Lower leg skin (tissue), 4 donors: ENCODE results near the gene NGLY1. TPM values are rescaled to one million over a fixed set of nuclear protein-coding genes. Genes with fewer than 3 reads are reported as not detected.

Experiments
- DNase-seq, 2 donors: peaks; one replicate each; pipeline ENCODE4 v3.0.0-alpha.2; 2019; ENCODE audit warnings: low spot score in 2 of 2
- H3K4me3 ChIP-seq: fragments of 200-600 bp; sonication (generic); 2 replicates; pipeline ENCODE4 v1.5.1; 2017; ENCODE audit warnings: mild to moderate bottlenecking, low read depth; ENCODE audit not compliant: poor library complexity, severe bottlenecking
- CTCF ChIP-seq, 3 donors: fragments of 450-650 bp; IDR thresholded peaks; one replicate each; pipeline ENCODE4 v1.5.1; 2016; ENCODE audit warnings: antibody characterized with exemption in 3 of 3, mild to moderate bottlenecking in 3 of 3, moderate library complexity in 2 of 3
- POLR2A ChIP-seq, 2 donors: fragments of 450-650 bp; IDR thresholded peaks; one replicate each; pipeline ENCODE4 v1.6.1; 2016 to 2017; ENCODE audit warnings: antibody characterized with exemption in 2 of 2, mild to moderate bottlenecking in 1 of 2, moderate library complexity in 1 of 2
- WGBS, 2 donors: methylation state at CpG; one replicate each; pipeline ENCODE4 v1.1.5; 2018; 5-methylcytosine and 5-hydroxymethylcytosine counted together
- intact Hi-C: fragments of 100-400 bp; cut with DNase I; formaldehyde crosslinking; loops from one replicate; pipeline ENCODE4 v1.15.0; 2023; ENCODE audit warnings: low total_unique reads
- total RNA-seq, 4 donors: library from RNA; depleted of rRNA; stranded (reverse); fragments of >200 nt; gene quantifications; one replicate each; pipeline ENCODE4 v1.1.0, GENCODE V29; 2016

Gene NGLY1
- total RNA-seq, 4 donors from 2014 or later = 10.2 to 21.1 (median 17.0) TPM

- TF ChIP-seq CTCF (IDR thresholded peaks at IDR 0.05) = no peak
- TF ChIP-seq POLR2A (IDR thresholded peaks at IDR 0.05) = no peak
- no peak for DNase-seq
These were observed 38.7 kb upstream of the NGLY1 start for GRCh38 chr3:25821746-25822573.

GRCh38 chr3:25820816-25821486 is 37.7 kb upstream of the NGLY1 start:
- no peak for TF ChIP-seq POLR2A (IDR thresholded peaks at IDR 0.05)
- no peak for TF ChIP-seq CTCF (IDR thresholded peaks at IDR 0.05)
- WGBS, 2 donors = 74 to 75% methylated on average over 4 of the region's 4 CpGs
- no peak overlapping the region for H3K4me3 ChIP-seq
- intact Hi-C loops = no loop called here
- DNase-seq = no peak

More at GRCh38 chr3:25821746-25822573, 38.7 kb upstream of the NGLY1 start:
- intact Hi-C loops = no loop called here
- no peak overlapping the region for H3K4me3 ChIP-seq
- WGBS, 2 donors = 69 to 73% methylated on average over 4 of the region's 4 CpGs

- TF ChIP-seq CTCF (IDR thresholded peaks at IDR 0.05) (no peak), POLR2A (IDR thresholded peaks at IDR 0.05) (no peak)
- intact Hi-C loops = no loop called here
- DNase-seq = no peak
These were observed 37.1 kb upstream of the NGLY1 start for GRCh38 chr3:25820366-25820765.

GRCh38 chr3:25818335-25818734 is 35.1 kb upstream of the NGLY1 start:
- no peak overlapping the region for H3K4me3 ChIP-seq
- intact Hi-C loops = no loop called here
- 83 to 88% methylated on average over 4 of the region's 4 CpGs for WGBS, 2 donors
- DNase-seq = no peak
- TF ChIP-seq CTCF (IDR thresholded peaks at IDR 0.05) = no peak
- no peak for TF ChIP-seq POLR2A (IDR thresholded peaks at IDR 0.05)

More at GRCh38 chr3:25820366-25820765, 37.1 kb upstream of the NGLY1 start:
- no peak overlapping the region for H3K4me3 ChIP-seq

- WGBS, 2 donors = 80 to 84% methylated on average over 1 of the region's 1 CpG
These were observed 34.4 kb upstream of the NGLY1 start for GRCh38 chr3:25817638-25818037.

More at GRCh38 chr3:25817638-25818037, 34.4 kb upstream of the NGLY1 start:
- no peak for TF ChIP-seq POLR2A (IDR thresholded peaks at IDR 0.05)
- no peak for TF ChIP-seq CTCF (IDR thresholded peaks at IDR 0.05)
- DNase-seq = no peak
- H3K4me3 ChIP-seq = no peak overlapping the region
- intact Hi-C loops = no loop called here
